Measurements from ENCODE around the gene CARMIL1.
"Not testable (repeated sequence)": the region's sequence is repeated elsewhere in the genome, so short reads cannot be mapped to it uniquely, and the experiment has no call there.

CARMIL1 gene

DNA sequence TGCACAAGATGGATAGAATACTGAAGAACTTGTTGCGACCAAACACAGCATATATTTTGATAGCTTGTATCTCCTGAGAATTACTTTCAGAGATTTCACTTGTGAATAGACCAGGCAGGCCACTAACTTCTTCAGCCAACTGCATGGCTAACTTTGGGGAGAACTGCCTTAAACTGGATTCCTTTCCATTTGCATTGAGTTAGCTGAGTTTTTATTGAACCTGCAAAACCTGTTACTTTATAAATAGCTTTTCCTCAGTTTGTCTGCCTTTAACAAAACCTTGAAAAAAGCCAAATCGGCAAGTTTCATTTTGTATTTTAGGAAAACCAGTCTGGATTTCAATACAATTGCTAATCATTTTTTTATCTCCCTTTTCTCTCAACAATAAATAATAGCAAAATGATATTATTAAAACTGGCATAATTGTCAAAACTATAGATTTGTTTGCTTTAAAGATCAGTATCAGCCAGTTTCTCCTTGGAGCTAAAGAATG is 300.3 kb downstream of the CARMIL1 start:
- no peak for DNase-seq (ENCODE audit: low read depth)

GRCh38 chr6:25579902-25580495 is 300.8 kb downstream of the CARMIL1 start:
- no peak for DNase-seq (ENCODE audit: low read depth)

DNA sequence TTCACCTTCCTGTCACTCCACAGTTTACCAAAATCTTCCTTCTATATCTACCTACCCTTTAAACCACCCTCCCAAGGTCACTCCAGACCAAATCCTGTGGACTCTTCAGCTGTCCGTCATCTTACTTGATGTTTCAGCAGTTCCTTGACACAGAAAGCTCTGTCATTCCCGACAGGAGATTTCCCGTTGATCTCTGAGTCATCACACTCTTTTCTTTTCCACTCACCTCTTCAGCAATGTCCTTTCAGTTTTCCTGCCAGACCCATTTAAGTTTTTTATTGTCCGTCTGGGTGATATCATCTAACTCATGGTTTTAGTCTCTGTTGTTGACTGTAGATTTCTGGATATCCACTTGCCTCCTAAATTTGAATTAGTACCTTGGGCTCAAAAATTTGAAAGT is 302.9 kb downstream of the CARMIL1 start:
- DNase-seq (ENCODE audit: low read depth) = no peak

GRCh38 chr6:25583099-25583498 is 303.9 kb downstream of the CARMIL1 start:
- DNase-seq (ENCODE audit: low read depth) = no peak

- no peak for DNase-seq (ENCODE audit: low read depth)
These were observed 304.7 kb downstream of the CARMIL1 start for GRCh38 chr6:25583906-25584305.

GRCh38 chr6:25585225-25585624 is 306.1 kb downstream of the CARMIL1 start:
- no peak for DNase-seq (ENCODE audit: low read depth)

DNA sequence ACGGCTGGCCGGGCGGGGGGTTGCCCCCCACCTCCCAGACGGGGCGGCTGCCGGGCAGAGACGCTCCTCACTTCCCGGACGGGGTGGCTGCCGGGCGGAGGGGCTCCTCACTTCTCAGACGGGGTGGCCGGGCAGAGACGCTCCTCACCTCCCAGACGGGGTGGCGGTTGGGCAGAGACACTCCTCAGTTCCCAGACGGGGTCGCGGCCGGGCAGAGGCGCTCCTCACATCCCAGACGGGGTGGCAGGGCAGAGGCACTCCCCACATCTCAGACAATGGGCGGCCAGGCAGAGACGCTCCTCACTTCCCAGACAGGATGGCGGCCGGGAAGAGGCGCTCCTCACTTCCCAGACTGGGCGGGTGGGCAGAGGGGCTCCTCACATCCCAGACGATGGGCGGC is 306.9 kb downstream of the CARMIL1 start:
- not testable (repeated sequence) for DNase-seq (ENCODE audit: low read depth)

DNA sequence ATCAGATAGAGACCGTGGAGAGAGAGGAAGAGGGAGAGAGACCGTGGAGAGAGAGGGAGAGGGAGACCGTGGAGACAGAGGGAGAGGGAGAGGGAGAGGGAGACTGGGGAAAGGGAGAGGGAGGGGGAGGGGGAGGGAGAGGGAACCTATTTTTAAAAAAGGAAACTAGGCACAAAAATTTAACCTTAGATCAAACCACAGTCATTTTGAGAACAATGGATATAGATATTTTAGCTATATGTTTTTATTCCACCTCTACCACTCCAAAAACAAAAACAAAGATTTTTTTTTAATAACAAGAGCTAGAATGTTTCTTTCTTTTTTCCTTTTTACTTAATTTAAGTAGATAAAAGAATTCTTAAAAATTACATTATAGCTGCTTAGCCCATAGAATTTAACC is 307.8 kb downstream of the CARMIL1 start:
- no peak for DNase-seq (ENCODE audit: low read depth)

- DNase-seq (ENCODE audit: low read depth) = no peak
These were observed 311.8 kb downstream of the CARMIL1 start for GRCh38 chr6:25590986-25591385.

DNA sequence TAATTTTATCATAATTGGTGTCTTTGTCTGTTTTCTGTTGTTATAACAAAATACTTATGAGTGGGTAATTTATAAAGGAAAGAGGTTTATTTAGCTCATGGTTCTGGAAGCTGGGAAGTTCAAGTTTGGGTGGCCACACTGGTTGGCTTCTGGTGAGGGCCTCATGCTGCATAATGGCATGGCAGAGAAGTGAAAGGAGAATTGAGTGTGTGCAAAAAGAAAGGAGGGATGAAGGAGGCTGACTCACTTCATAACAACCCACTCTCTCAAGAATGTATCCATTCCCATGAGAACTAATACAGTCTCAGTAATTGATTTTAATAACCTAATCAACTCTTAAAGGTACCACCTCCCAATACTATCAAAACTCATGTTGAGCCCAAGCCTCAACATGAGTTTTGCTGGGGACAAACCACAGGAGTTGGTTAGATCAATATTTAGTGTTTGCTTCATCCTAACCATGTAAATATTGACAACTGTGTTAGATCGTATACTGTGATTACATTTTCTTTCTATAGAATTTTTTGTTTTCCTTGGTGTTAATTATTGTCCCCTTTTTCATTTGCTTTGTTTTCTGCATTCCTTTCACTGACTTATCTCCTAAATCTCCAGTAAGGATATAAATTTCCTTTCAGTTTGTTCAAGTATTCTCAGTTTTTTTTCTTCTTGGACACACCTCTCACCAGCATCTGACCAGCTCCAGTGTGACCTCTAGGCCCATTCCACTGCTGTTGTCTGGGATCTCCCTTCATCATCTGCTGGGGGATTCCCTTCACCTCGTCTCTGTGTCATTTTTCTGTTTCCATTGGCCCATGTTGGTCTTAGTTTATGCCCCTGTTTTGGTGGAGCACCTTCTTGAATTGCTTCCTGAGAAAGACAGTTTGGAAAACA is 318.0 kb downstream of the CARMIL1 start:
- DNase-seq (ENCODE audit: low read depth) = no peak

DNA sequence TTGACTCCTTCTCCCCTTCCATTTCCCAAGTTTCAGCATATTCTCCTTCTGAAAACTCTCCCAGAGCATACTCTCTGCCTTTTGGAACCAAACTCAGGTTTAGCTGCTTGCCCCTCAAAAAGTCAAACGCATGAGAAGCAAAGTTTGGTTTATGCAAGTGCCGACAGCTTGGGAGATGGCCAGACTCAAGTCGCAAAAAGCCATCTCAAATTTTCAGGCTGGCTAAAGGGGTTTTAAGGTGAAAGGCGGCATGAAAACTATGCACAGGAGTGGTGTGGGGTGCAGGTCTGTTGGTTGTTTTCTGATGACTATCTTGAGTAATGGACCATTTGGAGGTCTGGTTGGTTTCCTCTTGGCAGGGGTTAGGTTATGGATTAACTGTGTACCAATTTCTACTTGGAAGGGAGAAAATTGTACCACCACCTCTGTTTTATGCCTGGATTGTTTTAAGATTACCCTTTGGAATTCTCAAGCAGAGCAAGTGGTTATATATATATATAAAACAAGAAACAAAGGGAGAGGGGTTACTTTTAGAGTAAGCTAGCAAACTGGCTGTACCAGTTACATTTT is 320.4 kb downstream of the CARMIL1 start:
- no peak for DNase-seq (ENCODE audit: low read depth)

GRCh38 chr6:25601800-25602673 is 322.9 kb downstream of the CARMIL1 start:
- DNase-seq (ENCODE audit: low read depth) = no peak

DNA sequence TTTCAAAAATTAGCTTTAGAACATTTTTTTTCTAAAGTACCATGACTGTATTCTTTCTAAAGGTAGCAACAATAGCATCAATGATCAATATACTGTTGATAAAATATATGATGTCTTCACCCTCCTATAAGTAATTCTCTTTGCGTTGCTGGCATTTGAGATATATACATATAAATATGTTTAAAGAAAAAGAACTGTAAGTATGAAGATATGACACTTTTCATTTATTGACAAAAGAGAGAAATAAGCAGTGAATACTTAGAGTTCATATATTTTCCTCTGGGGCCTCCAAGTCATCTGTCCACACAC is 323.5 kb downstream of the CARMIL1 start:
- no peak for DNase-seq (ENCODE audit: low read depth)

- no peak for DNase-seq (ENCODE audit: low read depth)
These were observed 324.1 kb downstream of the CARMIL1 start for GRCh38 chr6:25603251-25603650.

DNA sequence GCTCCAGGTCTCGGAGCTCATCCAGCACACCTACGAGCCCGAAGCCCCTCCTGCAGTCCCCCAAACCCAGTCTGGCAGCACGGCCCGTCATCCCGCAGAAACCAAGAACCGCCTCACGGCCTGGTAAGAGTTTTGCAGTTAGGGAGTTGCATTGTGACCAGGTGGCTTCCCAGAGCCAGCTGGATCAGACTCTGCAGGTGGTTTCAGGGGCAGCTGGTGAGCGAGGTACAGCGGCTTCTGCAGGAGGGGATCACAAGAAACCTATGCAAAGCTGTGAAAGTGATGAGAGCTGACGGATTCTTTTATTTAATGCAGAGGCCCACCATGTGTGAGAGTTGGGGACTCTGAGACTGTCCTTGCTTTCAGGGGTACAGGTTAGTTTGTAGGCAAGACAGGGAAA is 327.0 kb downstream of the CARMIL1 start:
- no peak for DNase-seq (ENCODE audit: low read depth)

DNA sequence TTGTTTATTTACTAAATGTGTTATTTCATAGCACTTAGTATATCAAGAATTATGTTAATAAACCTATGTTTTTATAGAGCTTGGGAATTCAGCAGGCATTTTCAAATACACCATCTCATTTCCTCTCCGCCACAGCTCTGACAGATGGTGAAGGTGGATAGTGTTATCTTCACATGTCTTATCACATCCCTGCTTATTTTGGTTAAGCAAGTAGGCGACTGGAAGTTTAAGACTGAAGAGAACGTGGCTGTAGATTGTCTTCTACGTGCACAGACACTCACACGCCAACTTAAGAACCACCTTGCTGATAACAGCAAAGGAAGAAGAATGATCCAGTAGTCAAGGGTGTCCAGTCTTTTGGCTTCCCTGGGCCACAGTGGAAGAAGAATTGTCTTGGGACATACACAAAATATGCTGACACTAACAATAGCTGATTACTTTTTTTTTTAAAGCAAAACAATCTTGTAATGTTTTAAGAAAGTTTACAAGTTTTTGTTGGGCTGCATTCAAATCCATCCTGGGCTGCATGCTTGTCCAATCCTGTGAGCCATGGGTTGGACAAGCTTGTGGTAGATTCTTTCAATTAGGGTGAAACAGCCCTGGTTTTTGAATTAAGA is 329.5 kb downstream of the CARMIL1 start:
- DNase-seq (ENCODE audit: low read depth) = no peak

GRCh38 chr6:25612666-25613065 is 333.5 kb downstream of the CARMIL1 start:
- DNase-seq (ENCODE audit: low read depth) = no peak

DNA sequence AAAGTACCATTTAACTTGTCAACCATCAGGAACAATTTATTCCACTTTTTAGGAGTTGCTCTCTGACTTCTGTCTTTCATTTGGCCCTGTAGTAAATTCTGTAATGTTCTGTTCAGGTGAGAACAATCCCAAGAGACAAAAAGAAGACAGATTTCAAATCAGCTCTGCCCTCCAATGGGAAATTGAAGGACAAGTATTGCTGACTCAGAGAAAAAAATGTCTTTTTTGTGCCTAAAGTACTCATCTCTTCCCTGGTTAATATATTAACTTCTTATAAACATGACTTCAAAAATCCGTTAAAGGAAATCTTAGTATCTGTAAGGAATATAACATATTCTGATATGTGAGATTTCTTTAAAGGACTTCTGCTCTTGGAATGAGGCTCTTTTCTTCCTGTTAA is 334.2 kb downstream of the CARMIL1 start:
- DNase-seq (ENCODE audit: low read depth) = no peak

- no peak for DNase-seq (ENCODE audit: low read depth)
These were observed 334.9 kb downstream of the CARMIL1 start for GRCh38 chr6:25614052-25614451.

DNA sequence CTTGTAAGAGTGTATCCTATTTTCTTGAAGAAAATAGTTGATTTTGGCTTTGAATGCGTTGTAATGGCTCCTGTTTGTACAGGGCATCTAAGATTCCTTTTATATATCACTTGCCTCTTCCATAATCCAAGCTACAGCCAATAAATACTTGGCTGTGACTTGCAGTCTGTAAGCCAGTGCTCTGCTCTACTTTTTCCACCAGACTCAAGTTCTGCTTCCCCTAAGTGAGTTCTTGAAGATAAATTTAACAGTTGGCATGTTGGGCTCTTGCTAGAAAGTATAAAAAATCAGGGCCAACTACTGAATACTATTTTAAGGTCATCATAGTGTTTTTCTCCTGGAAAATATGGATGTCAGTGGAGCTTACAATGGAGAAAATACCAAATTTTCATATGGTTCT is 336.3 kb downstream of the CARMIL1 start:
- no peak for DNase-seq (ENCODE audit: low read depth)

GRCh38 chr6:25617997-25618396 is 338.8 kb downstream of the CARMIL1 start:
- DNase-seq (ENCODE audit: low read depth) = no peak

GRCh38 chr6:25619217-25619616 is 340.0 kb downstream of the CARMIL1 start:
- DNase-seq (ENCODE audit: low read depth) = no peak
